ENCODE data around the gene CLVS2.

GRCh38 chr6:123000244-123000770, 4.3 kb downstream of the CLVS2 start:
- TF ChIP-seq EZH2phosphoT487 (IDR thresholded peaks at IDR 0.05) (no peak), CTCF (IDR thresholded peaks at IDR 0.05) (no peak), EZH2 (IDR thresholded peaks at IDR 0.05) (no peak)
